ENCODE results near the gene SDK1.

SDK1 gene

DNA sequence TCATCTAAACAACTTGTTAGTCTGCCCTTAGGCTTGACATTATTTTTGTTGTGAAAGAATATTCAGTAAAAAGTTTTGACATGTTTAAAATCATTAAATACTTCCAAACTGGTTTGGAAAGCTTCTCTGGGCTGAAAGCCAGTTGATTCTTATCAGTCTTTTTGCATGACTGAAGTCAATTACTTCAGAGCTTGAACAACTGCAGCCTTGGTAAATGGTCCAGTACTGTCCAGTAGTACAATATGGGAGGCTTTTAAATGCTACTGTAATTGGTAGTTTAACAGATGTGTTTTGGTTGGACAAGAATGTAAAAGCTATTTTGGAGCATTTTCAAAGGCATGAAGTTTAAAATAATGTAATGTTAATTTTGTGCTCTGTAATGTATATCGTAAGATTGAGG lies 103.4 kb downstream of the SDK1 start (continued):
- TF ChIP-seq, protein P1, sequence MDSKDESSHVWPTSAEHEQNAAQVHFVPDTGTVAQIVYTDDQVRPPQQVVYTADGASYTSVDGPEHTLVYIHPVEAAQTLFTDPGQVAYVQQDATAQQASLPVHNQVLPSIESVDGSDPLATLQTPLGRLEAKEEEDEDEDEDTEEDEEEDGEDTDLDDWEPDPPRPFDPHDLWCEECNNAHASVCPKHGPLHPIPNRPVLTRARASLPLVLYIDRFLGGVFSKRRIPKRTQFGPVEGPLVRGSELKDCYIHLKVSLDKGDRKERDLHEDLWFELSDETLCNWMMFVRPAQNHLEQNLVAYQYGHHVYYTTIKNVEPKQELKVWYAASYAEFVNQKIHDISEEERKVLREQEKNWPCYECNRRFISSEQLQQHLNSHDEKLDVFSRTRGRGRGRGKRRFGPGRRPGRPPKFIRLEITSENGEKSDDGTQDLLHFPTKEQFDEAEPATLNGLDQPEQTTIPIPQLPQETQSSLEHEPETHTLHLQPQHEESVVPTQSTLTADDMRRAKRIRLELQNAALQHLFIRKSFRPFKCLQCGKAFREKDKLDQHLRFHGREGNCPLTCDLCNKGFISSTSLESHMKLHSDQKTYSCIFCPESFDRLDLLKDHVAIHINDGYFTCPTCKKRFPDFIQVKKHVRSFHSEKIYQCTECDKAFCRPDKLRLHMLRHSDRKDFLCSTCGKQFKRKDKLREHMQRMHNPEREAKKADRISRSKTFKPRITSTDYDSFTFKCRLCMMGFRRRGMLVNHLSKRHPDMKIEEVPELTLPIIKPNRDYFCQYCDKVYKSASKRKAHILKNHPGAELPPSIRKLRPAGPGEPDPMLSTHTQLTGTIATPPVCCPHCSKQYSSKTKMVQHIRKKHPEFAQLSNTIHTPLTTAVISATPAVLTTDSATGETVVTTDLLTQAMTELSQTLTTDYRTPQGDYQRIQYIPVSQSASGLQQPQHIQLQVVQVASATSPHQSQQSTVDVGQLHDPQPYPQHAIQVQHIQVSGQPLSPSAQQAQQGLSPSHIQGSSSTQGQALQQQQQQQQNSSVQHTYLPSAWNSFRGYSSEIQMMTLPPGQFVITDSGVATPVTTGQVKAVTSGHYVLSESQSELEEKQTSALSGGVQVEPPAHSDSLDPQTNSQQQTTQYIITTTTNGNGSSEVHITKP (tag by site-specific recombination; IDR thresholded peaks at IDR 0.05), result 0 out of 2 replicates have a peak, but pooled peaks have one; percentile 31
- TF ChIP-seq ZXDB (tag by site-specific recombination; IDR thresholded peaks at IDR 0.05) (peak; percentile 45; the same call in 1 of the 2 replicates), ZNF433 (tag by site-specific recombination; IDR thresholded peaks at IDR 0.05; ENCODE audit: low read depth) (no peak), ZNF248 (tag by site-specific recombination; IDR thresholded peaks at IDR 0.05) (no peak), KLF8 (tag by site-specific recombination; IDR thresholded peaks at IDR 0.05) (no peak), ZNF513 (tag by site-specific recombination; IDR thresholded peaks at IDR 0.05) (no peak), ZBTB44 (tag by site-specific recombination; IDR thresholded peaks at IDR 0.05) (peak; percentile 99), SP2 (tag by site-specific recombination; IDR thresholded peaks at IDR 0.05) (no peak), BCL6B (tag by site-specific recombination; IDR thresholded peaks at IDR 0.05) (no peak), KLF10 (tag by site-specific recombination; IDR thresholded peaks at IDR 0.05) (no peak), ZNF280D (tag by site-specific recombination; IDR thresholded peaks at IDR 0.05) (no peak), ZNF184 (tag by site-specific recombination; IDR thresholded peaks at IDR 0.05) (no peak), ZNF785 (tag by site-specific recombination; IDR thresholded peaks at IDR 0.05) (no peak), ZNF157 (tag by site-specific recombination; IDR thresholded peaks at IDR 0.05) (no peak), ZNF707 (tag by site-specific recombination; IDR thresholded peaks at IDR 0.05) (no peak), ZNF626 (tag by site-specific recombination; IDR thresholded peaks at IDR 0.05) (no peak), ZNF366 (tag by site-specific recombination; conservative IDR thresholded peaks at IDR 0.05) (peak; percentile 80), ZNF24 (tag by site-specific recombination; IDR thresholded peaks at IDR 0.05) (peak; percentile 85), KLF1 (tag by site-specific recombination; IDR thresholded peaks at IDR 0.05) (no peak)
- TF ChIP-seq, protein P2, sequence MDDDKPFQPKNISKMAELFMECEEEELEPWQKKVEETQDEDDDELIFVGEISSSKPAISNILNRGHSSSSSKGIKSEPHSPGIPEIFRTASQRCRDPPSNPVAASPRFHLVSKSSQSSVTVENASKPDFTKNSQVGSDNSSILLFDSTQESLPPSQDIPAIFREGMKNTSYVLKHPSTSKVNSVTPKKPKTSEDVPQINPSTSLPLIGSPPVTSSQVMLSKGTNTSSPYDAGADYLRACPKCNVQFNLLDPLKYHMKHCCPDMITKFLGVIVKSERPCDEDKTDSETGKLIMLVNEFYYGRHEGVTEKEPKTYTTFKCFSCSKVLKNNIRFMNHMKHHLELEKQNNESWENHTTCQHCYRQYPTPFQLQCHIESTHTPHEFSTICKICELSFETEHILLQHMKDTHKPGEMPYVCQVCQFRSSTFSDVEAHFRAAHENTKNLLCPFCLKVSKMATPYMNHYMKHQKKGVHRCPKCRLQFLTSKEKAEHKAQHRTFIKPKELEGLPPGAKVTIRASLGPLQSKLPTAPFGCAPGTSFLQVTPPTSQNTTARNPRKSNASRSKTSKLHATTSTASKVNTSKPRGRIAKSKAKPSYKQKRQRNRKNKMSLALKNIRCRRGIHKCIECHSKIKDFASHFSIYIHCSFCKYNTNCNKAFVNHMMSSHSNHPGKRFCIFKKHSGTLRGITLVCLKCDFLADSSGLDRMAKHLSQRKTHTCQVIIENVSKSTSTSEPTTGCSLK (tag by site-specific recombination; IDR thresholded peaks at IDR 0.05), result no peak
- TF ChIP-seq, protein P3, sequence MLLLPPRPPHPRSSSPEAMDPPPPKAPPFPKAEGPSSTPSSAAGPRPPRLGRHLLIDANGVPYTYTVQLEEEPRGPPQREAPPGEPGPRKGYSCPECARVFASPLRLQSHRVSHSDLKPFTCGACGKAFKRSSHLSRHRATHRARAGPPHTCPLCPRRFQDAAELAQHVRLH (tag by site-specific recombination; IDR thresholded peaks at IDR 0.05), result no peak
- TF ChIP-seq, protein P4, sequence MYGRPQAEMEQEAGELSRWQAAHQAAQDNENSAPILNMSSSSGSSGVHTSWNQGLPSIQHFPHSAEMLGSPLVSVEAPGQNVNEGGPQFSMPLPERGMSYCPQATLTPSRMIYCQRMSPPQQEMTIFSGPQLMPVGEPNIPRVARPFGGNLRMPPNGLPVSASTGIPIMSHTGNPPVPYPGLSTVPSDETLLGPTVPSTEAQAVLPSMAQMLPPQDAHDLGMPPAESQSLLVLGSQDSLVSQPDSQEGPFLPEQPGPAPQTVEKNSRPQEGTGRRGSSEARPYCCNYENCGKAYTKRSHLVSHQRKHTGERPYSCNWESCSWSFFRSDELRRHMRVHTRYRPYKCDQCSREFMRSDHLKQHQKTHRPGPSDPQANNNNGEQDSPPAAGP (tag by site-specific recombination; IDR thresholded peaks at IDR 0.05), result no peak
- TF ChIP-seq, protein P5, sequence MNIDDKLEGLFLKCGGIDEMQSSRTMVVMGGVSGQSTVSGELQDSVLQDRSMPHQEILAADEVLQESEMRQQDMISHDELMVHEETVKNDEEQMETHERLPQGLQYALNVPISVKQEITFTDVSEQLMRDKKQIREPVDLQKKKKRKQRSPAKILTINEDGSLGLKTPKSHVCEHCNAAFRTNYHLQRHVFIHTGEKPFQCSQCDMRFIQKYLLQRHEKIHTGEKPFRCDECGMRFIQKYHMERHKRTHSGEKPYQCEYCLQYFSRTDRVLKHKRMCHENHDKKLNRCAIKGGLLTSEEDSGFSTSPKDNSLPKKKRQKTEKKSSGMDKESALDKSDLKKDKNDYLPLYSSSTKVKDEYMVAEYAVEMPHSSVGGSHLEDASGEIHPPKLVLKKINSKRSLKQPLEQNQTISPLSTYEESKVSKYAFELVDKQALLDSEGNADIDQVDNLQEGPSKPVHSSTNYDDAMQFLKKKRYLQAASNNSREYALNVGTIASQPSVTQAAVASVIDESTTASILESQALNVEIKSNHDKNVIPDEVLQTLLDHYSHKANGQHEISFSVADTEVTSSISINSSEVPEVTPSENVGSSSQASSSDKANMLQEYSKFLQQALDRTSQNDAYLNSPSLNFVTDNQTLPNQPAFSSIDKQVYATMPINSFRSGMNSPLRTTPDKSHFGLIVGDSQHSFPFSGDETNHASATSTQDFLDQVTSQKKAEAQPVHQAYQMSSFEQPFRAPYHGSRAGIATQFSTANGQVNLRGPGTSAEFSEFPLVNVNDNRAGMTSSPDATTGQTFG (tag by site-specific recombination; IDR thresholded peaks at IDR 0.05; ENCODE audit: borderline replicate concordance), result no peak

Measured in HEK293 (cell line).